Astrocyte (in vitro differentiated cells and primary cell): ENCODE measurements around the gene HDGFL3. TPM values are rescaled to one million over a fixed set of nuclear protein-coding genes. Genes with fewer than 3 reads are reported as not detected.
"Not testable (repeated sequence)": the region's sequence is repeated elsewhere in the genome, so short reads cannot be mapped to it uniquely, and the experiment has no call there.

Source experiments
- DNase-seq: peaks from one replicate; pipeline ENCODE4 v3.0.0-alpha.2; 2010; ENCODE audit warnings: low read depth
- FAIRE-seq: peaks from 2 replicates; lab custom pipeline; 2011; peaks lifted over from hg19 to GRCh38; lab: Jason Lieb, UNC
- H2AFZ ChIP-seq: 2 replicates; pipeline ENCODE4 v1.6.0; 2012; ENCODE audit warnings: low read depth, low read length, inconsistent platforms
- H3K27ac ChIP-seq: 2 replicates; pipeline ENCODE4 v1.5.1; 2011; ENCODE audit warnings: low read depth, low read length, inconsistent platforms
- H3K27me3 ChIP-seq: 2 replicates; pipeline ENCODE4 v1.6.0; 2011; ENCODE audit warnings: low read length, inconsistent platforms; ENCODE audit not compliant: insufficient read depth
- H3K36me3 ChIP-seq: 2 replicates; pipeline ENCODE4 v1.5.1; 2011; ENCODE audit warnings: low read length, inconsistent platforms; ENCODE audit not compliant: insufficient read depth
- H3K4me1 ChIP-seq: 2 replicates; pipeline ENCODE4 v1.5.1; 2011; ENCODE audit warnings: low read length, inconsistent platforms; ENCODE audit not compliant: insufficient read depth
- H3K4me2 ChIP-seq: 2 replicates; pipeline ENCODE4 v1.6.0; 2012; ENCODE audit warnings: low read length, inconsistent platforms
- H3K4me3 ChIP-seq: 2 replicates; pipeline ENCODE4 v1.5.1; 2011; ENCODE audit warnings: low read depth, mild to moderate bottlenecking, low read length, inconsistent platforms; ENCODE audit not compliant: insufficient read depth
- H3K79me2 ChIP-seq: 2 replicates; pipeline ENCODE4 v1.6.0; 2012; ENCODE audit warnings: mild to moderate bottlenecking, low read length, inconsistent platforms; ENCODE audit not compliant: insufficient read depth
- H3K9ac ChIP-seq: 2 replicates; pipeline ENCODE4 v1.6.0; 2012; ENCODE audit warnings: mild to moderate bottlenecking, low read length, inconsistent platforms
- H3K9me3 ChIP-seq: 2 replicates; pipeline ENCODE4 v1.5.1; 2012; ENCODE audit warnings: low read depth, mild to moderate bottlenecking, low read length, inconsistent platforms; ENCODE audit not compliant: insufficient read depth
- H4K20me1 ChIP-seq: 2 replicates; pipeline ENCODE4 v1.6.0; 2012; ENCODE audit warnings: low read length, inconsistent platforms; ENCODE audit not compliant: insufficient read depth
- H3K27ac Mint-ChIP-seq: one replicate; pipeline ENCODE4 v1.8.0; 2021; ENCODE audit warnings: mild to moderate bottlenecking, mixed read lengths; ENCODE audit not compliant: unreplicated experiment
- H3K27me3 Mint-ChIP-seq: one replicate; pipeline ENCODE4 v1.8.0; 2021; ENCODE audit warnings: low read depth, mixed read lengths; ENCODE audit not compliant: unreplicated experiment
- H3K36me3 Mint-ChIP-seq: one replicate; pipeline ENCODE4 v1.8.0; 2021; ENCODE audit warnings: low read depth, mixed read lengths; ENCODE audit not compliant: unreplicated experiment
- H3K4me1 Mint-ChIP-seq: one replicate; pipeline ENCODE4 v1.8.0; 2021; ENCODE audit warnings: low read depth, mixed read lengths; ENCODE audit not compliant: unreplicated experiment
- H3K4me3 Mint-ChIP-seq: one replicate; pipeline ENCODE4 v1.8.0; 2021; ENCODE audit warnings: mild to moderate bottlenecking, moderate library complexity, mixed read lengths; ENCODE audit not compliant: unreplicated experiment
- H3K9me3 Mint-ChIP-seq: one replicate; pipeline ENCODE4 v1.8.0; 2021; ENCODE audit warnings: mild to moderate bottlenecking, mixed read lengths; ENCODE audit not compliant: unreplicated experiment
- EZH2 ChIP-seq: IDR thresholded peaks from 2 replicates; pipeline ENCODE4 v1.6.1; 2012; ENCODE audit warnings: mild to moderate bottlenecking, low read length, inconsistent platforms; ENCODE audit not compliant: insufficient read depth
- total RNA-seq: library from RNA; stranded (reverse); gene quantifications from 2 replicates; pipeline ENCODE4 v1.2.1, GENCODE V29; 2021
- TF ChIP-seq, protein P1 (sequence below): IDR thresholded peaks from 2 replicates; pipeline ENCODE4 v1.5.1; 2011; ENCODE audit warnings: low read depth, mild to moderate bottlenecking, inconsistent platforms, low read length, moderate library complexity; ENCODE audit not compliant: insufficient read depth

HDGFL3 gene
- total RNA-seq, 1 donor from 2014 or later, result 91.9 TPM

GRCh38 chr15:83085461-83085860 is 122.2 kb downstream of the HDGFL3 start:
- H3K27ac ChIP-seq, H3K27me3 ChIP-seq, H3K4me1 Mint-ChIP-seq, H3K27ac Mint-ChIP-seq, H3K36me3 Mint-ChIP-seq, H3K4me3 Mint-ChIP-seq, H3K9me3 ChIP-seq, H4K20me1 ChIP-seq, H3K4me2 ChIP-seq, H3K36me3 ChIP-seq, H3K9me3 Mint-ChIP-seq, H3K27me3 Mint-ChIP-seq, H3K79me2 ChIP-seq, H3K4me1 ChIP-seq, FAIRE-seq, H2AFZ ChIP-seq, H3K4me3 ChIP-seq, DNase-seq, H3K9ac ChIP-seq: not testable (repeated sequence)

DNA sequence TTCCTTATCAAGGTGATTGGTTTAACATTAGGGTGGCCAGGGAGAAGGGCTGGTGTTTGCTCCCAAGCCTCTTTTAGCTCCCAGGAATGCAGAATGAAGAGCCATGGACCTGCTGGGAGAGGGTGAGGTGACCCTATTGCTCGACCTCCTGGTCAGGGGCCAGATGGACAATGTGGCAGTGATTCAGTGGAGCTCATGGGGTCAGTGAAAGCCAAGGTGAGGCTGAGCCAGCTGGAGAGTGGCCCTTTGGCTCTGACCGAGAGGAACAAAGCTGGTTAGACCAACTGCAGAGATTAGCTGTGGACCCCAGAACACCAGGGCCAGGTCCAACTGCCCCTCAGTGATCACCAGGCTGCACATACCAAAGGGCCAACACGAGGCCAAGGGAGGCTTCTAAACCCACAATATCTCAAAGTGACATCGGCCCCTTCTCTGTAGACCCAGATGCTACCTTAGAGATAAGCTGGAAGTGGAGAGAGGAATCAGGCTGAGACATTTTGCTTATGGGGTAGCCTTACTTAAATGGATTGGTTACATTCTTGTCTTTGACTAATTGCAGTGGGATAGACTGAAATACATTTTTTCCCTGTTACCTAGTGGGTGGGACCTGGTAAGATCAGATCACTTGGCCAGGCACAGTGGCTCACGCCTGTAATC is 124.8 kb downstream of the HDGFL3 start:
- H3K4me2 ChIP-seq, result no peak overlapping the region
- peaks cover 6% of the 10 kb centered on the region for H3K27me3 ChIP-seq
- DNase-seq (no peak), FAIRE-seq (no peak)
- H4K20me1 ChIP-seq, result no peaks in the 10 kb centered on the region
- H3K9me3 Mint-ChIP-seq, result no peaks in the 10 kb centered on the region
- no peaks in the 10 kb centered on the region for H3K36me3 Mint-ChIP-seq
- peaks cover 11% of the 10 kb centered on the region for H3K27me3 Mint-ChIP-seq
- no peak overlapping the region for H3K27ac Mint-ChIP-seq
- H3K79me2 ChIP-seq, result no peaks in the 10 kb centered on the region
- no peak overlapping the region for H2AFZ ChIP-seq
- TF ChIP-seq EZH2, result no peak
- TF ChIP-seq, protein P1, sequence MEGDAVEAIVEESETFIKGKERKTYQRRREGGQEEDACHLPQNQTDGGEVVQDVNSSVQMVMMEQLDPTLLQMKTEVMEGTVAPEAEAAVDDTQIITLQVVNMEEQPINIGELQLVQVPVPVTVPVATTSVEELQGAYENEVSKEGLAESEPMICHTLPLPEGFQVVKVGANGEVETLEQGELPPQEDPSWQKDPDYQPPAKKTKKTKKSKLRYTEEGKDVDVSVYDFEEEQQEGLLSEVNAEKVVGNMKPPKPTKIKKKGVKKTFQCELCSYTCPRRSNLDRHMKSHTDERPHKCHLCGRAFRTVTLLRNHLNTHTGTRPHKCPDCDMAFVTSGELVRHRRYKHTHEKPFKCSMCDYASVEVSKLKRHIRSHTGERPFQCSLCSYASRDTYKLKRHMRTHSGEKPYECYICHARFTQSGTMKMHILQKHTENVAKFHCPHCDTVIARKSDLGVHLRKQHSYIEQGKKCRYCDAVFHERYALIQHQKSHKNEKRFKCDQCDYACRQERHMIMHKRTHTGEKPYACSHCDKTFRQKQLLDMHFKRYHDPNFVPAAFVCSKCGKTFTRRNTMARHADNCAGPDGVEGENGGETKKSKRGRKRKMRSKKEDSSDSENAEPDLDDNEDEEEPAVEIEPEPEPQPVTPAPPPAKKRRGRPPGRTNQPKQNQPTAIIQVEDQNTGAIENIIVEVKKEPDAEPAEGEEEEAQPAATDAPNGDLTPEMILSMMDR, result no peak
- H3K9me3 ChIP-seq, result no peaks in the 10 kb centered on the region
- no peaks in the 10 kb centered on the region for H3K36me3 ChIP-seq
- H3K4me3 ChIP-seq, result no peak overlapping the region
- H3K4me1 Mint-ChIP-seq, result no peaks in the 10 kb centered on the region
- no peak overlapping the region for H3K27ac ChIP-seq
- H3K4me3 Mint-ChIP-seq, result no peak overlapping the region
- H3K4me1 ChIP-seq, result no peaks in the 10 kb centered on the region
- H3K9ac ChIP-seq, result no peak overlapping the region

GRCh38 chr15:83081256-83082014 is 126.2 kb downstream of the HDGFL3 start:
- Mint-ChIP-seq H3K36me3 (no peaks in the 10 kb centered on the region), H3K27ac (no peak overlapping the region), H3K4me1 (no peaks in the 10 kb centered on the region), H3K27me3 (peaks cover 15% of the 10 kb centered on the region), H3K4me3 (no peak overlapping the region), H3K9me3 (no peaks in the 10 kb centered on the region)
- TF ChIP-seq EZH2, result no peak
- TF ChIP-seq, protein P1, result no peak
- no peak overlapping the region for H3K9ac ChIP-seq
- H2AFZ ChIP-seq, result no peak overlapping the region
- H3K27me3 ChIP-seq, result peaks cover 8% of the 10 kb centered on the region
- no peaks in the 10 kb centered on the region for H3K36me3 ChIP-seq
- H3K79me2 ChIP-seq, result no peaks in the 10 kb centered on the region
- H3K4me3 ChIP-seq, result no peak overlapping the region
- H3K27ac ChIP-seq, result no peak overlapping the region
- no peaks in the 10 kb centered on the region for H4K20me1 ChIP-seq
- H3K4me2 ChIP-seq, result no peak overlapping the region
- FAIRE-seq, result no peak
- no peaks in the 10 kb centered on the region for H3K9me3 ChIP-seq
- DNase-seq, result no peak
- no peaks in the 10 kb centered on the region for H3K4me1 ChIP-seq
